Endothelial cell of umbilical vein (primary cell): ENCODE data around the gene OSGEPL1. TPM values are rescaled to one million over a fixed set of nuclear protein-coding genes. Genes with fewer than 3 reads are reported as not detected.

Source experiments
- BruUV-seq: library from RNA; stranded (reverse); fragments of 400-500 nt; replicated peaks from 2 replicates; lab custom pipeline; 2021; lab: Mats Ljungman, UMichigan
- CTCF ChIA-PET: fragments of 300-600, 350-600 bp; sonication (Branson Sonifier 250); formaldehyde crosslinking; loops from one replicate; lab custom pipeline; 2021; ENCODE audit warnings: antibody characterized with exemption, inconsistent platforms; lab: Charles Lee
- POLR2A ChIA-PET: fragments of 300-600, 350-600 bp; sonication (Branson Sonifier 250); formaldehyde crosslinking; loops from one replicate; lab custom pipeline; 2021; ENCODE audit warnings: antibody characterized with exemption, inconsistent platforms; lab: Charles Lee
- DNase-seq: peaks from one replicate; pipeline ENCODE4 v3.0.0-alpha.2; 2011; ENCODE audit warnings: low read depth, low spot score
- FAIRE-seq: peaks from 2 replicates; lab custom pipeline; 2011; peaks lifted over from hg19 to GRCh38; lab: Jason Lieb, UNC
- H2AFZ ChIP-seq: 2 replicates; pipeline ENCODE4 v1.6.0; 2012; ENCODE audit warnings: low read depth, low read length, control low read depth, inconsistent platforms
- H3K27ac ChIP-seq: 2 replicates; pipeline ENCODE4 v1.5.1; 2011; ENCODE audit warnings: low read depth, mild to moderate bottlenecking, control low read depth, low read length, moderate library complexity; ENCODE audit not compliant: insufficient read depth
- H3K27me3 ChIP-seq, 2 experiments: 2 replicates each; pipeline versions ENCODE4 v1.6.0 to v1.6.1; 2011; ENCODE audit warnings: low read length in 2 of 2, mixed read lengths in 1 of 2; ENCODE audit not compliant: control insufficient read depth in 2 of 2, insufficient read depth in 2 of 2
- H3K36me3 ChIP-seq, 2 experiments: 2 replicates in 1 of 2; 3 replicates in 1 of 2; pipeline ENCODE4 v1.5.1; 2011; ENCODE audit warnings: low read length in 2 of 2, mild to moderate bottlenecking in 1 of 2, moderate library complexity in 1 of 2; ENCODE audit not compliant: control insufficient read depth in 2 of 2, insufficient read depth in 2 of 2; ENCODE audit errors: extremely low read depth in 1 of 2
- H3K4me1 ChIP-seq: 3 replicates; pipeline ENCODE4 v1.5.1; 2011; ENCODE audit warnings: mild to moderate bottlenecking, low read length; ENCODE audit not compliant: control insufficient read depth, insufficient read depth; ENCODE audit errors: extremely low read depth
- H3K4me2 ChIP-seq: 2 replicates; pipeline ENCODE4 v1.6.1; 2011; ENCODE audit warnings: low read length, control low read depth, mixed read lengths; ENCODE audit not compliant: insufficient read depth
- H3K4me3 ChIP-seq, 3 experiments: fragments of 200-600 bp in 1 of 3; sonication (generic), shearing (Covaris generic) in 1 of 3; replicated peaks in 1 of 3; 2 replicates each; pipeline ENCODE4 v1.5.1; 2011 to 2016; ENCODE audit warnings: control low read depth in 3 of 3, low read length in 3 of 3, mild to moderate bottlenecking in 2 of 3, inconsistent platforms in 1 of 3, low read depth in 1 of 3, moderate library complexity in 1 of 3; ENCODE audit not compliant: insufficient read depth in 1 of 3
- H3K79me2 ChIP-seq: 2 replicates; pipeline ENCODE4 v1.6.0; 2012; ENCODE audit warnings: low read length, inconsistent platforms; ENCODE audit not compliant: control insufficient read depth, insufficient read depth
- H3K9ac ChIP-seq: replicated peaks from 2 replicates; pipeline ENCODE3; 2011; ENCODE audit warnings: low read length, control low read depth; ENCODE audit not compliant: insufficient read depth; ENCODE audit errors: extremely low read depth
- H3K9me1 ChIP-seq: replicated peaks from 3 replicates; pipeline ENCODE4 v1.6.0; 2011; ENCODE audit warnings: mild to moderate bottlenecking, low read length; ENCODE audit not compliant: control insufficient read depth, insufficient read depth; ENCODE audit errors: extremely low read depth
- H3K9me3 ChIP-seq: replicated peaks from 2 replicates; pipeline ENCODE4 v1.5.1; 2012; ENCODE audit warnings: low read length, inconsistent platforms; ENCODE audit not compliant: control insufficient read depth, insufficient read depth
- H4K20me1 ChIP-seq: replicated peaks from 2 replicates; pipeline ENCODE3; 2011; ENCODE audit warnings: mild to moderate bottlenecking, low read length; ENCODE audit not compliant: control insufficient read depth, insufficient read depth; ENCODE audit errors: extremely low read depth
- CTCF ChIP-seq, 2 donors: IDR thresholded peaks; 1 replicate in 1 of 2; 2 replicates in 1 of 2; pipeline ENCODE4 v1.5.1; 2011; ENCODE audit warnings: low read length in 2 of 2, mild to moderate bottlenecking in 2 of 2, moderate library complexity in 2 of 2, control low read depth in 1 of 2, inconsistent platforms in 1 of 2, low read depth in 1 of 2; ENCODE audit not compliant: insufficient read depth in 1 of 2; ENCODE audit errors: extremely low read depth in 1 of 2
- EZH2 ChIP-seq: IDR thresholded peaks from 2 replicates; pipeline ENCODE4 v1.6.1; 2012; ENCODE audit warnings: borderline replicate concordance, low read depth, mild to moderate bottlenecking, moderate library complexity, low read length, inconsistent platforms; ENCODE audit not compliant: severe bottlenecking
- FOS ChIP-seq: IDR thresholded peaks from 2 replicates; pipeline ENCODE4 v1.6.1; 2011; ENCODE audit warnings: mild to moderate bottlenecking, low read length, moderate library complexity, borderline replicate concordance; ENCODE audit not compliant: insufficient read depth
- GATA2 ChIP-seq: IDR thresholded peaks from 2 replicates; pipeline ENCODE4 v1.7.0; 2011; ENCODE audit warnings: low read depth, mild to moderate bottlenecking, moderate library complexity, mixed read lengths, low read length; ENCODE audit not compliant: insufficient read length, insufficient read depth
- JUN ChIP-seq: IDR thresholded peaks from 2 replicates; pipeline ENCODE4 v1.6.1; 2011; ENCODE audit warnings: borderline replicate concordance, low read depth; ENCODE audit not compliant: insufficient read length, insufficient read depth
- MAX ChIP-seq: IDR thresholded peaks from 2 replicates; pipeline ENCODE4 v1.6.1; 2011; ENCODE audit not compliant: insufficient read depth, insufficient read length
- MYC ChIP-seq: IDR thresholded peaks from one replicate; pipeline ENCODE4 v1.6.1; 2011; ENCODE audit warnings: mild to moderate bottlenecking, low read depth, low read length
- POLR2A ChIP-seq: IDR thresholded peaks from 2 replicates; pipeline ENCODE4 v1.6.1; 2012; ENCODE audit warnings: low read depth, mild to moderate bottlenecking, control low read depth, low read length
- POLR2AphosphoS5 ChIP-seq: IDR thresholded peaks from 2 replicates; pipeline ENCODE4 v1.6.1; 2012; ENCODE audit warnings: low read depth, mild to moderate bottlenecking, control low read depth, low read length, moderate library complexity; ENCODE audit not compliant: insufficient read depth
- dilution Hi-C: fragments of 300-500 bp; cut with MboI; formaldehyde crosslinking; loops from one replicate; pipeline ENCODE4 v1.15.0; 2019; ENCODE audit warnings: low sequenced_read_pairs; ENCODE audit not compliant: extremely low pct_ligation_motif_present
- intact Hi-C: fragments of 100-400 bp; cut with micrococcal nuclease; formaldehyde crosslinking; loops from one replicate; pipeline ENCODE4 v1.10.0; 2022
- polyA plus RNA-seq, 4 experiments: library from polyadenylated mRNA; depleted of rRNA in 3 of 4; stranded (reverse) in 3 of 4; unstranded in 1 of 4; fragments of >200 nt; gene quantifications; 2 replicates each; pipeline versions ENCODE4 v1.2.1 to v1.2.3, GENCODE V29; 2011 to 2012; ENCODE audit warnings: missing spikeins in 1 of 4
- total RNA-seq: library from RNA; stranded (reverse); gene quantifications from 2 replicates; pipeline ENCODE4 v1.2.3, GENCODE V29; 2021

OSGEPL1 gene
- total and polyA plus RNA-seq, 2 donors (not counting 3 experiments of a cell fraction or from before 2014, with no cell fraction given): 2.7 to 5.9 TPM

GRCh38 chr2:189799531-189799930, 36.9 kb upstream of the OSGEPL1 start:
- intact Hi-C loops: no loop called here
- CTCF ChIA-PET: interaction anchor here (0.9 to 2.7 kb wide), 18 partner anchors 8 to 515 kb away, joined by 3 to 51 read pairs (median 8); partner anchors contain the start of genes ANKAR, ASNSD1, MSTN and OSGEPL1

More at GRCh38 chr2:189799531-189799930, 36.9 kb upstream of the OSGEPL1 start:
- POLR2A ChIA-PET: no interaction called here
- Histone ChIP-seq H3K9me3 (no peaks in the 10 kb centered on the region), H3K79me2 (peaks cover 4% of the 10 kb centered on the region), H2AFZ (no peak overlapping the region), H3K9me1 (no peaks in the 10 kb centered on the region), H3K36me3 (peaks cover 0 to 9% of the 10 kb centered on the region in 2 experiments), H3K4me1 (no peaks in the 10 kb centered on the region), H3K4me3 (no peak overlapping the region), H3K4me2 (no peak overlapping the region), H3K9ac (no peak overlapping the region), H4K20me1 (no peaks in the 10 kb centered on the region), H3K27ac (no peak overlapping the region), H3K27me3 (no peaks in the 10 kb centered on the region)
- DNase-seq (peak; percentile 65), FAIRE-seq (no peak)
- TF ChIP-seq EZH2: no peak
- no peak for TF ChIP-seq POLR2AphosphoS5
- TF ChIP-seq GATA2: no peak
- no peak for TF ChIP-seq CTCF (IDR thresholded peaks at IDR 0.05; ENCODE audit: extremely low read depth in 1 of 2, insufficient read depth in 1 of 2, low read depth in 1 of 2, low read length in 2 of 2)
- no peak for TF ChIP-seq MYC
- no peak for TF ChIP-seq POLR2A
- TF ChIP-seq JUN: peak; percentile 15
- TF ChIP-seq FOS: peak; percentile 43
- no peak for TF ChIP-seq MAX
- dilution Hi-C loops: no loop called here
- BruUV-seq: no TSS peak
